OCI-LY7 (cell line): ENCODE measurements around the gene KRTAP16-1.

Experiments used
- EZH2phosphoT487 ChIP-seq: fragments of 200-600 bp; sonication (generic); IDR thresholded peaks from 2 replicates; pipeline ENCODE4 v1.6.1; 2018; ENCODE audit warnings: low read depth, borderline replicate concordance, mild to moderate bottlenecking, mixed run types, antibody characterized with exemption, low read length, moderate library complexity, mixed read lengths
- TF ChIP-seq, protein P1 (sequence below): fragments of 200-600 bp; sonication (generic); conservative IDR thresholded peaks from 2 replicates; pipeline ENCODE4 v1.5.1; 2014; ENCODE audit warnings: mild to moderate bottlenecking, antibody characterized with exemption, low read length, moderate library complexity, mixed read lengths

DNA sequence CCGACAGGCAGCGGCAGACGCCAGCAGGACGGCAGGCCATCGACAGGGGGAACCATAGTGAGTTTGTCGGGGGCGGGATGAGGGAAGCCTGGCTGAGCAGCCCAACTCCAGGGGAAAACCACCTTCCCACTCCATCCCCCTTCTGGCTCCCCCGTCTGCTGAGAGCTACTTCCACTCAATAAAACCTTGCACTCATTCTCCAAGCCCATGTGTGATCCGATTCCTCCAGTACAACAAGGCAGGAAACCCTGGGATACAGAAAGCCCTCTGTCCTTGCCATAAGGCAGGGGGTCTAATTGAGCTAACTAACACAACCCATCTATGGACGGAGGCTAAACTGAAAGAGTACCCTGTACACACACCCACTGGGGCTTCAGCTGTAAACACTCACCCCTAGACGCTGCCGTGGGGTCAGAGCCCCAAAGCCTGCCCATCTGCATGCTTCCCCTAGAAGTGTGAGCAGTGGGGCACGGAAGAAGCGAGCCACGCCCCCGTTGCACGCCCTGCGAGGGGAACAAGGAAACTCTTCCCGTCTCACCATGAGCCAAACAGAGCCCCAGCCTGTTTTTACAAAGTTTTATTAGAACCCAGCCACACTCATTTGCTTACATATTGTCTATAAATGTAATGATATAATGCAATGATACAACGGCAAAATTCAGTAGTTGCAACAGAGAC lies 10.5 kb downstream of the KRTAP16-1 start:
- TF ChIP-seq, protein P1, sequence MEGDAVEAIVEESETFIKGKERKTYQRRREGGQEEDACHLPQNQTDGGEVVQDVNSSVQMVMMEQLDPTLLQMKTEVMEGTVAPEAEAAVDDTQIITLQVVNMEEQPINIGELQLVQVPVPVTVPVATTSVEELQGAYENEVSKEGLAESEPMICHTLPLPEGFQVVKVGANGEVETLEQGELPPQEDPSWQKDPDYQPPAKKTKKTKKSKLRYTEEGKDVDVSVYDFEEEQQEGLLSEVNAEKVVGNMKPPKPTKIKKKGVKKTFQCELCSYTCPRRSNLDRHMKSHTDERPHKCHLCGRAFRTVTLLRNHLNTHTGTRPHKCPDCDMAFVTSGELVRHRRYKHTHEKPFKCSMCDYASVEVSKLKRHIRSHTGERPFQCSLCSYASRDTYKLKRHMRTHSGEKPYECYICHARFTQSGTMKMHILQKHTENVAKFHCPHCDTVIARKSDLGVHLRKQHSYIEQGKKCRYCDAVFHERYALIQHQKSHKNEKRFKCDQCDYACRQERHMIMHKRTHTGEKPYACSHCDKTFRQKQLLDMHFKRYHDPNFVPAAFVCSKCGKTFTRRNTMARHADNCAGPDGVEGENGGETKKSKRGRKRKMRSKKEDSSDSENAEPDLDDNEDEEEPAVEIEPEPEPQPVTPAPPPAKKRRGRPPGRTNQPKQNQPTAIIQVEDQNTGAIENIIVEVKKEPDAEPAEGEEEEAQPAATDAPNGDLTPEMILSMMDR, result no peak
- no peak for TF ChIP-seq EZH2phosphoT487
